ENCODE measurements around the gene TANGO2.

Gene TANGO2

DNA sequence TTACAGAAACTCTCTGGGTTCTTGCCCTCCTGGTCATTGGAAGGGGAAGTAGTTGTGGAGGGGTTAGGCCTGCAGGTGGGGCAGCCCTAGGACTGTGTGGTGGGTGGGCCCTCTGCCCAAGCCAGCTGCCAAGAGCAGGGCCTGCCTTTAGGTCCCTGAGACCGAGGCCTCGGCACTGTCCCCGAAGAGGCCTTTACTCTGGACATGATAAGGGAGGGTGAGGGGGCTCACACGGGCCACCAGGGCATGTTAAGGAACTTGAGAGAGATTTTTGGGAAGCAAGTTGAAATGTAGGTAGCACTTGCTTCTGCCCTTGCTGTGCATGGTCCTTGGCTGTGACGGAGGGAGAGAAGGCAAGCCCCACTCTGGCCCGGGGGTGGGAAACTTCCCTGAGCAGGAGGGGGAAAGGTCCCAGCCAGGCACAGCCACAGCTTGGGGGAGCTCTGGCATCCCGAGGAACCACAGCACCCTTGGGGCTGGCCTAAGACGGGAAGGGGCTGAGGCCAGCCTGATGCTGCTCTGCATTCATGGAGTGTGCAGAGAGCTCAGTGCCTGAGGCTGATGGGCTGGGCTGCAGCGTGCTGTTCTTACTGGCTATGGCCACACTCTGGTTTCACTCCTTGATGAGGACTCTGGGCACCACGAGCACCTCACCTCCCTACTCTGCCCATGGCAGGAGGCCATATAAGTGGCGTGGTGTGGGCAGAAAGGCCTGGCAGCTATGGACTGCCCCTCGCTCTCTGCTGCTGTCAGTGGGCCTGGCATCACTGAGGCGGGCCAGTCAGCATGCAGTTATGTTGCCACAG, 87.2 kb downstream of the TANGO2 start:
- no peaks in the 10 kb centered on the region for H3K9me2 ChIP-seq (ENCODE audit: low read depth, low read length)
- H3K9ac ChIP-seq (ENCODE audit: low read length): no peak overlapping the region
- no peaks in the 10 kb centered on the region for H3K79me2 ChIP-seq (ENCODE audit: insufficient read depth, low read length)
- peaks cover 14% of the 10 kb centered on the region for H3K4me1 ChIP-seq (ENCODE audit: insufficient read depth, low read length, severe bottlenecking)
- no peak overlapping the region for H2AFZ ChIP-seq (ENCODE audit: low read length)
- H3K9me3 ChIP-seq (ENCODE audit: low read length): no peaks in the 10 kb centered on the region
- H4K20me1 ChIP-seq (ENCODE audit: insufficient read depth, low read length): no peaks in the 10 kb centered on the region
- no peak overlapping the region for H3K4me2 ChIP-seq (ENCODE audit: low read length)
- H3K27me3 ChIP-seq (ENCODE audit: insufficient read depth, low read length): no peaks in the 10 kb centered on the region
- no peak overlapping the region for H3K4me3 ChIP-seq (ENCODE audit: low read depth, low read length, poor library complexity, severe bottlenecking)
- peaks cover 87% of the 10 kb centered on the region for H3K36me3 ChIP-seq (ENCODE audit: insufficient read depth, low read length)
- TF ChIP-seq EZH2 (IDR thresholded peaks at IDR 0.05; ENCODE audit: borderline replicate concordance, low read length): no peak
- no peak for TF ChIP-seq CTCF (IDR thresholded peaks at IDR 0.05; ENCODE audit: low read length)
- H3K27ac ChIP-seq (ENCODE audit: low read depth, low read length, poor library complexity, severe bottlenecking): no peak overlapping the region
- peaks cover 6% of the 10 kb centered on the region; the same call in 1 of the 2 replicates for H3F3A ChIP-seq (ENCODE audit: insufficient read depth, low read length)

DNA sequence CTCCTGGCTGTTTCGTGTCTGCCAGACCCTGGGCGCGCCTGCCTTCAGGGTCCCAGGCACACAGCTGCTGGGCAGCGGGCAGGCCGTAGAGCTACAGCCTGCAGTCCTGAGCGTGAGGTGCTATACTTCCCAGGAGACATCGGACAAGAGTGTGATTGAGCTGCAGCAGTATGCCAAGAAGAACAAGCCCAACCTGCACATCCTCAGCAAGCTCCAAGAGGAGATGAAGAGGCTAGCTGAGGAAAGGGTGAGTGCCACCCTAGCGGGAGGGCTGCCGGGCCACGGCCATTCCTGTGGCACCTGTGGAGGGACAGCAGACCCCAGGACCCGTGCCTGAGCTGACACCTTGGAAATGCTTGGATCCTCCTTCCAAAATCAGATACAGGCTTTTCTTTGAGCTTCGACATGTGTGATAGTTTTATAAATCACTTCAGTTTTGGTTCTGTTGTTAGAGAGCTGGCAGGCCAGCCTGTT, 87.9 kb downstream of the TANGO2 start:
- H4K20me1 ChIP-seq (ENCODE audit: insufficient read depth, low read length): no peaks in the 10 kb centered on the region
- no peak overlapping the region for H3K4me3 ChIP-seq (ENCODE audit: low read depth, low read length, poor library complexity, severe bottlenecking)
- no peaks in the 10 kb centered on the region for H3K9me2 ChIP-seq (ENCODE audit: low read depth, low read length)
- no peaks in the 10 kb centered on the region for H3K79me2 ChIP-seq (ENCODE audit: insufficient read depth, low read length)
- no peak overlapping the region for H2AFZ ChIP-seq (ENCODE audit: low read length)
- no peak overlapping the region for H3K9ac ChIP-seq (ENCODE audit: low read length)
- H3K36me3 ChIP-seq (ENCODE audit: insufficient read depth, low read length): peaks cover 87% of the 10 kb centered on the region
- H3K4me1 ChIP-seq (ENCODE audit: insufficient read depth, low read length, severe bottlenecking): peaks cover 14% of the 10 kb centered on the region
- no peaks in the 10 kb centered on the region for H3K27me3 ChIP-seq (ENCODE audit: insufficient read depth, low read length)
- no peak for TF ChIP-seq CTCF (IDR thresholded peaks at IDR 0.05; ENCODE audit: low read length)
- no peak for TF ChIP-seq EZH2 (IDR thresholded peaks at IDR 0.05; ENCODE audit: borderline replicate concordance, low read length)
- no peaks in the 10 kb centered on the region for H3K9me3 ChIP-seq (ENCODE audit: low read length)
- H3K27ac ChIP-seq (ENCODE audit: low read depth, low read length, poor library complexity, severe bottlenecking): no peak overlapping the region
- H3F3A ChIP-seq (ENCODE audit: insufficient read depth, low read length): peaks cover 6% of the 10 kb centered on the region; the same call in 1 of the 2 replicates
- no peak overlapping the region for H3K4me2 ChIP-seq (ENCODE audit: low read length)

DNA sequence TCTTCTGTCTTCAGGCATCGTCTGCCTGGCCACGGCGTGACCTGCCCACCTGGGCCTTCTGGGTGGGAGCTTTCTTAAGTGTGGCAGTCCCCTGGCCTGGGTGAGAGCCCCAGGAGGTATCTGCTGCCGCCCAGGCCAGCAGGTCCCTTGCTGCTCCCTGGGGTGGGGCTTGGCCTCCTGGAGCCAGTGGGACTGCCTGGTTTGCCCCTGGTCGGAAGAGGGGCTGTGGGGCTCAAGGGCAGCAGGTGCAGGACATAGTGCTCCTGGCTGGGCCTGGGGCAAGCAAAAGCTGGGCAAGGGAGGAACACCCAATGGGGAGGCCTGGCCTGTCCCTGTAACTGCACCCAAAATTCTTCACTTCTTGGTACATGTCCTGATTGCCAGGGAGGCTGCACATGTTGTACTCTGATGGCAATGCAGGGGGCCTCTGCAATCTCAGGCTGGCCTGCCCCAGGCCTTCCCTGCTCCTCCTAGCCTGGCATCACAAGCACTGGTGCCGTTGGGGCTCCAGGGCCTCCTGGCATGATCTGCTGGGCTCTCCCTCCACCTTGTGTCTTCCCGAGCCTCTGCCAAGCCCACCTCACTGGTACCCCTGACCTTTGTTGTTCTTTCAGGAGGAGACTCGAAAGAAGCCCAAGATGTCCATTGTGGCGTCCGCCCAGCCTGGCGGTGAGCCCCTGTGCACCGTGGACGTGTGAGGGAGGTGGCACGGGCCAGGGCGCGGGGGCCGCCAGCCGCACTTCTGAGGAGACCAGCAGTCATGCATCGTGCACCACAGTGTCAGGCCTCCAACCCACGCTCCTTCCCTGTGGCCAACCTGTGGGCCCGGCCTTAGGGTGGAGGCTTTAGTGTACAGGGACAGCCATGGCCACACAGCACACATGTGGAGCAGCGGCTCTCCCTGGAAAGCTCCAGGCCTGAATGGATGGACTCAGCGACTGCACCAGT, 88.8 kb downstream of the TANGO2 start:
- no peaks in the 10 kb centered on the region for H3K79me2 ChIP-seq (ENCODE audit: insufficient read depth, low read length)
- no peaks in the 10 kb centered on the region for H3K9me2 ChIP-seq (ENCODE audit: low read depth, low read length)
- peaks cover 14% of the 10 kb centered on the region for H3K4me1 ChIP-seq (ENCODE audit: insufficient read depth, low read length, severe bottlenecking)
- no peak overlapping the region for H3K9ac ChIP-seq (ENCODE audit: low read length)
- peaks cover 6% of the 10 kb centered on the region; the same call in 1 of the 2 replicates for H3F3A ChIP-seq (ENCODE audit: insufficient read depth, low read length)
- no peaks in the 10 kb centered on the region for H3K9me3 ChIP-seq (ENCODE audit: low read length)
- H2AFZ ChIP-seq (ENCODE audit: low read length): no peak overlapping the region
- no peak overlapping the region for H3K4me3 ChIP-seq (ENCODE audit: low read depth, low read length, poor library complexity, severe bottlenecking)
- no peak overlapping the region for H3K4me2 ChIP-seq (ENCODE audit: low read length)
- peaks cover 92% of the 10 kb centered on the region for H3K36me3 ChIP-seq (ENCODE audit: insufficient read depth, low read length)
- no peaks in the 10 kb centered on the region for H4K20me1 ChIP-seq (ENCODE audit: insufficient read depth, low read length)
- no peak for TF ChIP-seq EZH2 (IDR thresholded peaks at IDR 0.05; ENCODE audit: borderline replicate concordance, low read length)
- TF ChIP-seq CTCF (IDR thresholded peaks at IDR 0.05; ENCODE audit: low read length): no peak
- H3K27me3 ChIP-seq (ENCODE audit: insufficient read depth, low read length): no peaks in the 10 kb centered on the region
- no peak overlapping the region for H3K27ac ChIP-seq (ENCODE audit: low read depth, low read length, poor library complexity, severe bottlenecking)
